GM12875 (cell line): ENCODE measurements around the gene GLUD1.
"Not testable (repeated sequence)": the region's sequence is repeated elsewhere in the genome, so short reads cannot be mapped to it uniquely, and the experiment has no call there.

Source experiments
- H3K4me3 ChIP-seq: one replicate; pipeline ENCODE4 v1.5.1; 2011; ENCODE audit warnings: low read depth, low read length, control low read depth
- TF ChIP-seq, protein P1 (sequence below): IDR thresholded peaks from 2 replicates; pipeline ENCODE4 v1.5.1; 2011; ENCODE audit warnings: low read depth, mild to moderate bottlenecking, control low read depth, inconsistent platforms, low read length, moderate library complexity, borderline replicate concordance; ENCODE audit not compliant: insufficient read depth

Gene GLUD1

DNA sequence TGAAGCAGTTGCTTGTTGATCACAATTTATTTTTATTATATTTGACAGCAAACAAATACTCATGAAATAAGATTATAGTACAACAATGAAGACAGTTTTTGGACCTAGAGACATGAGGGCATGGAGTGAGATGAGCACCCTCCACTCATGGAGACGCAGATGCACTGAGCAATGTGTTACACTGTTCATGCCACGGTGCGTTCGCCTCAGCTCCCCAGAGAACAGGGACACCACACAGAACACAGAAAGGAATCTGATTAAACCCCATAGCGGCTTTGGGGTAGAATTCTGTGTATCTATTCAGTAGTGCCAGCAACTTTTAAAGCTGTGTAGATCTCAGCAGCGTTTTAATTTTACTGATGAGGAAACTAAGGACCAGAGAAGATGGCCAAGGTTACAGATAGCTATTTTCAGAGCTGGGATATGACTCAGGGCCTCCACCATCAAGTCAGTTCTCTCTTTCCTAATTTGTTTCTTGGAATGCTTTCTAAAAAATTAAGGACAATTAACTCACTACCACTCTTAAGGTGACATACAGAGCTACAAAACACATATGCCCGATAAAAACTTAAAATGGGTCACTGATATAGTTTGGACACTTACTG lies 41.0 kb downstream of the GLUD1 start:
- TF ChIP-seq, protein P1, sequence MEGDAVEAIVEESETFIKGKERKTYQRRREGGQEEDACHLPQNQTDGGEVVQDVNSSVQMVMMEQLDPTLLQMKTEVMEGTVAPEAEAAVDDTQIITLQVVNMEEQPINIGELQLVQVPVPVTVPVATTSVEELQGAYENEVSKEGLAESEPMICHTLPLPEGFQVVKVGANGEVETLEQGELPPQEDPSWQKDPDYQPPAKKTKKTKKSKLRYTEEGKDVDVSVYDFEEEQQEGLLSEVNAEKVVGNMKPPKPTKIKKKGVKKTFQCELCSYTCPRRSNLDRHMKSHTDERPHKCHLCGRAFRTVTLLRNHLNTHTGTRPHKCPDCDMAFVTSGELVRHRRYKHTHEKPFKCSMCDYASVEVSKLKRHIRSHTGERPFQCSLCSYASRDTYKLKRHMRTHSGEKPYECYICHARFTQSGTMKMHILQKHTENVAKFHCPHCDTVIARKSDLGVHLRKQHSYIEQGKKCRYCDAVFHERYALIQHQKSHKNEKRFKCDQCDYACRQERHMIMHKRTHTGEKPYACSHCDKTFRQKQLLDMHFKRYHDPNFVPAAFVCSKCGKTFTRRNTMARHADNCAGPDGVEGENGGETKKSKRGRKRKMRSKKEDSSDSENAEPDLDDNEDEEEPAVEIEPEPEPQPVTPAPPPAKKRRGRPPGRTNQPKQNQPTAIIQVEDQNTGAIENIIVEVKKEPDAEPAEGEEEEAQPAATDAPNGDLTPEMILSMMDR = no peak
- no peak overlapping the region for H3K4me3 ChIP-seq

DNA sequence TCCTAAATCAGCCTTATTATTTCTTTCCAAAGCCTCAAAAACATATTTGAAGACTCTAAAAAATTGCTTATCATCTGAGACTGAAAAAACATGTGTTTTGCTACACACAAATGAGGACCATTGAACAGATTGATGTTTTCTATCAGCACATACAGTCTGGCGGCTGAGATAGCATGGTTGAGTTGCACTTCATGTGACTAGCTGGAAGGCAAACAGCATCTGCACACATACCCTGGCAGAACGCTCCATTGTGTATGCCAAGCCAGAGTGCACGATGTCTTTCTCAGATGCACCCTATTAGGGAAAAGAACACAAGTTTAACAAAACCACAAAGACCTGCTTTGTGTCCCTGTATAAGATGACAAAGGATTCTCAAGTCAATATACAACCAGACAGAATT lies 41.5 kb downstream of the GLUD1 start:
- TF ChIP-seq, protein P1 = no peak
- no peak overlapping the region for H3K4me3 ChIP-seq

DNA sequence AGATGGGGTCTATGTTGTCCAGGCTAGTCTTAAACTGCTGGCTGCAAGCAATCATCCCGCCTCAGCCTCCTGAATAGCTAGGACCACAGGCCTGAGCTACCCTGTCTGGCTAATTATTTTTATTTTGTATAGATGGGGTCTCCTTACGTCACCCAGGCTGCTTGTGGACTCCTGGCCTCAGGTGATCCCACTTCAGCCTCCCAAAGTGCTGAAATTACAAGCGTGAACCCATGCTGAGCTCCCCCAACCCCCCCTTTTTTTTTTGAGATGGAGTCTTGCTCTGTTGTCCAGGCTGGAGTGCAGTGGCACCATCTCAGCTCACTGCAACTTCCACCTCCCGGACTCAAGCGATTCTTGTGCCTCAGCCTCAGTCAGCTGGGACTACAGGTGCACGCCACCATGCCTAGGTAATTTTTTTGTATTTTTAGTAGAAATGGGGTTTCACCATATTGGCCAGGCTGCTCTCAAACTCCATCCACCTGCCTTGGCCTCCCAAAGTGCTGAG lies 49.2 kb downstream of the GLUD1 start:
- TF ChIP-seq, protein P1 = no peak
- H3K4me3 ChIP-seq = no peak overlapping the region

DNA sequence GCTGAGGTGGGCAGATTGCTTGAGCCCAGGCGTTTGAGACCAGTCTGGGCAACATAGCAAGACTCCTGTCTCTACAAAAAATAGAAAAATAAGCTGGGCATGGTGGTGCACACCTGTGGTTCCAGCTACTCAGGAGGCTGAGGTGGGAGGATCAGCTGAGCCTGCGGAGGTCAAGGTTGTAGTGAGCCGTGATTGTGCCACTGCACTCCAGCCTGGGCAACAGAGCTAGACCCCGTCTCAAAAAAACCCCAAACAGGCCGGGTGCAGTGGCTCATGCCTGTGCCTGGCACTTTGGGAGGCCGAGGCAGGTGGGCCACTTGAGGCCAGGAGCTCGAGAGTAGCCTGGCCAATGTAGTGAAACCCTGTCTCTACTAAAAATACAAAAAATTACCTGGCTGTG lies 51.1 kb downstream of the GLUD1 start:
- H3K4me3 ChIP-seq = not testable (repeated sequence)

DNA sequence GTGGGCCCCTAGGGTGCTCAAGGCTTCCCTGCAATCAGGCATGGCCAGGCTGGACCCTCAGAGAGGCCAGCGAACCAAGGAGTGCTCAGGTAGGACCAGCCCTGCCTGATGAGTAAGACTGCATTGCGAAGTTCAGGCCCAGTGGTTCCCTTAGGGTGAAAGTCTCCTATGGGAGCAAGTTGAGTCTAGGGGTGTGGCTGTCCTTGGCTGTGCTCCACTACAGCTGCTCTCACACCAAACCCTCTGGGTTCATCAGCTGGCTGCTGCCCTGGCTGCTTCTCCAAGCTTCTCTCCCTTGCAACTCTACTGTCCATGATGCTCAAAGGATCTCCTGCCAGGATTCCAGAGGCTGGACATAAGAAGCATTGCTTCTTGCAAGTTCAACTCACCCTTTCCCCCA lies 55.9 kb downstream of the GLUD1 start:
- H3K4me3 ChIP-seq = no peak overlapping the region
- TF ChIP-seq, protein P1 = no peak

DNA sequence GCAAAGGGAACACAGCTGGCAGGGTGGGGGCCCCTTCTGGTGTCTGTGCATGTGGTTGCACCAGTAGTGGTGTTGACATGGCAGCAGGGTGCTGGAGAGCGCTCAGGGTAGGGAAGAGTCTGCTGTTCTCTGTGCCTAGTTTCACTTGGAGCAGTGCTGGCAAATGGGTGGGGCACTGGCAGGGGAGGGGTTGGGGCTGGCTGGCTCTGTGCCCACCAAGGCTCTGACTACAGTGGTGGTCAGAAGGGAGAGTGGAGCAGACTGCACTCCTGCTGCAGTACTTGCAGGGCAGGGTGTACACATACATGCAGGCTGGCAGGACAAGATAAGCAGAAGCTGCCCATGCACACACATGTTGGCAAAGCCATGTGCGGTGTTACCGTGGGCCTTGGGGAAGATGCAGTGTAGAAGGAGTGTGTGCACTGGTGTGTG lies 56.3 kb downstream of the GLUD1 start:
- H3K4me3 ChIP-seq = no peak overlapping the region
- TF ChIP-seq, protein P1 = no peak

DNA sequence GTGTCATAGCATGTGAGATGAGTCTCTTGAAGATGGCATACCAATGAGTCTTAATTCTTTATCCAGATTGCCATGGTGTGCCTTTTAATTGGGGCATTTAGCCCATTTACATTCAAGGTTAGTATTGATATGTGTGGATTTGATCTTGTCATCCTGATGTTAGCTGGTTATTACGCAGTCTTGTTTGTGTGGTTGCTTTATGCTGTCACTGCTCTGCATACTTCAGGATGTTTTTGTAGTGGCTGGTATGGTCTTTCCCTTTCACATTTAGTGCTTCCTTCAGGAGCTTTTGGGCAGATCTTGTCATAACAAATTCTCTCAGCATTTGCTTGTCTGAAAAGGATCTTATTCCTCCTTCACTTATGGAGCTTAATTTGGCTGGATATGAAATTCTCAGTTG lies 58.0 kb downstream of the GLUD1 start:
- TF ChIP-seq, protein P1 = no peak
- no peak overlapping the region for H3K4me3 ChIP-seq
